ENCODE measurements around the gene NDST3. TPM values are rescaled to one million over a fixed set of nuclear protein-coding genes. Genes with fewer than 3 reads are reported as not detected.

NDST3 gene
- total RNA-seq, 1 donor from 2014 or later = 39.3 TPM

Small RNAs within 50 kb of the gene (small RNA-seq; reads per million reads assigned to genes)
- gene SNORA24 = not detected

All from occipital lobe (tissue), 2 donors.